GM19193 (cell line): Measurements from ENCODE around the gene SIGLEC8.

Source experiments
- POLR2A ChIP-seq: IDR thresholded peaks from 4 replicates; pipeline ENCODE4 v1.6.1; 2011; ENCODE audit not compliant: insufficient read depth, insufficient read length; ENCODE audit errors: extremely low read depth

SIGLEC8 gene

GRCh38 chr19:51431124-51431523 lies 27.1 kb downstream of the SIGLEC8 start:
- no peak for TF ChIP-seq POLR2A

GRCh38 chr19:51430221-51430620 lies 28.0 kb downstream of the SIGLEC8 start:
- TF ChIP-seq POLR2A = no peak

DNA sequence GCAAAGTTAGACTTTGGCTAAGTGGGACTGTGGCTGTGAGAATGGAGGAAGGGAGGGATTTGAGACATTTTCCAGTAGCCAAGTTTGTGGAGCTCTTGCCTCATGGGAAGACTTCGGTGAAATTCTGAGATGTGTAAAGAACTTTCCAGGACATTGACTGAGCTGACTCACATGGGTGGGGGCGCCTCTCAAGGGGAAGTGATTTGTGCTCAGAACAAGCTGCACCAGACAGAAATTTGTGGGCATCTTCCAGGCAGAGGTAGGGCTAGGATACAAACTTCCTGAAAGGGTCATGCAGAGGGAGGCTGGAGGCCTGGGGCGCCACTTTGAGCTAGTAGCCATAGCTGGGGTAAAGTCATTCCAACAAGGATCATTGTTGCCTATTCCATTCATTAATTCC lies 31.1 kb downstream of the SIGLEC8 start:
- TF ChIP-seq POLR2A = no peak

DNA sequence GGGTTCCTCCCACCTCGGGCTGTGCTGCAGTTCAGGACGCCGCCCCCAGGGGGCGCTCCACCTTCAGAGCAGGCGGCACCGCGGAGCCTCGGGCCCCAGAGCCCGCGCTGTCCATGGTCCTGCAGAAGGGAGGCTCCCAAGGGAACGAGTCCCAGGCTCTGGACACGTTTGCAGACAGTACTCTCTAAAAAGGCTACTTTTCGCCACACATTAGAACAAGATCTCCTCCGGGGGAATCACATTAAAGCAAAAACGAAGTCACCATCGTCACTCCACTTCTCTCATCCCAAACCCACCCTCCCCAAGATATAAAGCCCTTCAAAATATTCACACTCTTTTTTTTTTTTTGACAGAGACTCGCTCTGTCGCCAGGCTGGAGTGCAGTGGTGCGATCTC lies 36.2 kb downstream of the SIGLEC8 start:
- no peak for TF ChIP-seq POLR2A

DNA sequence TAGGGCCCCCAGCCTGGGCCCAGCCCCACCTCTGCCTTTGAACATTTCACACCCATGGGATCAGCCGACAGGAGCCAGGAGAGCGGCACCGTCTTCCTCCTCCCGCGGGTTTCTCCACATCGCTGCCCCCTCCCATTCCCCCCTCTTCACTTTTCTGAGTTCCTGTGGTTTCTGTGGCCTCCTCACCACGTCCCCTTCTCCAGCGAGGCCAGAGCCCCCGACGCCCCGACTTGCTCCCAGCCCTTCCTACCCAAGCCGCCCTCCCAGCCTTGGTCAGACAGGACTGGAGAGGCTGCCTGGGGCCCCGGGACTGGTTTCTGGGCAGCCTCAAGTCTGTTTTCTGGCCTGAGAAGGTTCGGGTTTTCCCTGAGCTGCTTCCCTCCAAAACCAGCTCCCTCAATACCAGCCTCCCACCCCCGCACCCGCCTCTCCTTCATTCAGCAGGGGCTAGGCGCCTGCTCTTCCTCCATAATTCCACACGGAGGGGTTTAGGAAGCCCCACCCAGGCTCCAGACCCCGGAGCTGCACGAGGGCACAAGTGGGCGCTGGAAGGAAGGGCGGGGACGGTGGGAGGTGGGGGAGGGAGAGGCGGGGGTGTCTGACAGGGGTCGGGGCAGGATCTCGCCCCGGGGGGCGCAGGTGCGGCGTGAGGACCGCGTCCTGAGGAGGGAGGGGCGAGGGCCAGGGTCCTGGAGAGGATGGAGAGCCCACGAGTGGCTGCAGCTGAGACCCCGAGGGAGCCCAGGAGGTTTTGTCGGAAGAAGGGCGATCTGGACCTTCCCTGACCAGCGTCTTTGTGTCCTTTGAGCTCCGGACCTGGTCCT lies 36.8 kb downstream of the SIGLEC8 start:
- no peak for TF ChIP-seq POLR2A

- TF ChIP-seq POLR2A = no peak
These were observed 39.5 kb downstream of the SIGLEC8 start for GRCh38 chr19:51418707-51419106.

DNA sequence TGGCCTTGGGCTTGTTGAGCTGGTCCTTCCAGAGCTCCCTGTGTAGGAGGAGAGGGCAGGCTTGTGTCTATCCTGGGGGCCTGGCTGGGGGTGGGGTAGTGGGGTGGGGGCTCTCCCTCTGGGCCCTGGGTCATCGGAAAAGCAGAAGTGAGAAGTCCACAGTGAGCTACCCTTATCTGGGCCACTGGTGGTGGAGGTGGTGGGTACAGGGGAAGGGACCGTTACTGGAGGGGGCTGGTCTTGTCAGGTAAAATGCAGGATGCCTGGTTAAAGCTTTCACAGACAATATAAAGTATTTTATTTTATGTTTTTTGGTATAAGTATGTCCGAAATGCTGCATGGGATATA lies 40.5 kb downstream of the SIGLEC8 start:
- no peak for TF ChIP-seq POLR2A

DNA sequence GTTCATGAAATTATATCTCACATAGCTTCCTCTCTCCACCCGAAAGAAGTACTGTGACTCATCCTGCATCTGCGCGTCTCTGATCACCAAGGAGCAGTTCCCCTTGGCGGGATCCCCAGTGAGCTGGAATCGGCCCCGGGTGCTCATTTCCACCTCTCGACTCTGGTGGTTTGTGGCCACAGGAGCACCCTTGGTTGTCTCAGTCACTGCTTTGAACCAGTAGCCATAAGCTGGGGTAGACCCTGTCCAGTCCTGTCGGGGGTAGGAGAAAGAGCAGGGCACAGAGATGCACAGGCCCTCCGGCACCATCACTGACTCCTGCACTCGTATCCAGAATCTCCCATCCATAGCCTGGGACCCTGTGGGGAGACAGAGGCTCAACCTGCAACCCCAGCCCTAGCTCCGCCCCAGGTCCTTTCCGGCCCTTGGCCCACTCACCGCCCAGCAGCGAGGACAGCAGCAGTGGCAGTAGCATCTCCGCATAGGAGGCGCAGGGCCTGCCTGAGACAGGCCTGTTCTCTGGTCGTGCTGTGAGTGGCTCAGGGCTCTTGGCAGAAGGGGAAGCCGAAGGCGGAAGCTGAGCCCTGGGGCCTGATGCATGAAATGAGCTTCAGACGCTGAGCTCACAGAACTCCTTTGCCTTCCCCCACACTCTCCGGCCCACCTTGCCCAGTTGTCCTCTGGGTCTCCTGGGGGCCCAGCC lies 41.0 kb downstream of the SIGLEC8 start, which contains the start of gene SIGLEC10:
Gene SIGLEC10, minus strand, starts transcription at position 536 of the 703 bp plus-strand sequence. Its CDS starts 61 bp downstream, at position 475.
- peak; percentile 57 for TF ChIP-seq POLR2A

- TF ChIP-seq POLR2A = no peak
These were observed 43.1 kb downstream of the SIGLEC8 start for GRCh38 chr19:51415187-51415586.

DNA sequence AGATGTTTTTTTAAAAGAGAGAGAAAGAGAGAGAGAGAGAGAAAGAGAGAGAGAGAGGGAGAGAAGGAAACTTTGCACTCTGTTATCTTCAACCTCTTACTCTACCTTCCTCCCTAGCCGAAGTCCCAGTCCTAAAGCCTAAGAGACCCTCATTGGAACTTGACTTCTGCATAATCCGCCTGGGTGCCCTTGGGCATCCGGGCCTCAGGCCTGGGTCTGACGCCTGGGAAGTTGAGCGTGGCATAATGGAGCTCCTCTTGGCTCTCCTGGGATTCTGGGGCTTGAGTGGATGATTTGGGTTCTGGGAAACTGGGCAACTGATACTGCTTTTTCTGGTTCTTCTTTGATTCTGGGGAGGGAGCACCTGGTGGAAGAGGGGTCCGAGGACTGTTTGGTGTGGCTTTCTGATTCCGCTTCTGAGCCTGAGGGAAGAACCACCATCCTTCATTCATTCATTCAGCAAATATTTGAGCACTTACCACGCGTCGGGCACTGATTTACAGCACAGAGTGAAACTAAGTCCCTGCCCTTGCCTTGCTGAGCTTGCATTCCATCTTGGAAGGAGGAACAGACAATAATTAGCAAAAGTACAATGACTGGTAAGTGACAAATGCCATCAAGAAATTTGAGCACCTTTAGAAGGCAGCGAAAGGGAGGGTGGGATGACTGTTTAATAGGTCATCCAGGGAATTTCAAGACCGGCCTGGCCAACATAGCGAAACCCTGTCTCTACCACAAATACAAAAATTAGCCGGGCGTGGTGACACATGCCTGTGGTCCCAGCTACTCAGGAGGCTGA lies 47.1 kb downstream of the SIGLEC8 start:
- TF ChIP-seq POLR2A = no peak

DNA sequence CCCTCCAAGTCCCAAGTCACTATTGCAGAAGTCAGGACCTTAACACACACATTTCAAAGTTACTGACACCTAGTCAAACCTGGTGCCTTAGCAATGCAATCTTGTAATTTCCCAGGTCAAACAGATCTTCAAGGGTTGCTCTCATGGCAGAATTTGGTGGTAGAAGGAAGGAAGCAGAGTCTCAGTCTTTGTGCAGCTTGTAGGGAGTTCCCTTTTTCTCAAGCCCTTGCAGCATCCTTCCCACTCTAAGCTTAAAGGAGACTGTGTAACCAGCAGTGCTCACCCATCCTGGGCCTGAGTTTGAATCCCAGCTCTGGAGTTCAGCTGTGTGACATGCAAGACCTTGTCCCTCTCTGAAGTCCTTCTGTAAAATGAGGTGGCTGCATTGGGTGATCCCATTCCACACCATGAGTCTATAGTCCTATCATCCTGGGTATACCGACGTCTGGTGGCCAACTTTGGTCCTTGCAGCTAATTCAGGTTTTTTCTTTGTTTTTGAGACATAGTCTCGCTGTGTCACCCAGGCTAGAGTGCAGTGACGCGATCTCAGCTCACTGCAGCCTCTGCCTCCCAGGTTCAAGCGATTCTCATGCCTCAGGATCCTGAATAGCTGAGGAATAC lies 50.6 kb downstream of the SIGLEC8 start:
- no peak for TF ChIP-seq POLR2A

- no peak for TF ChIP-seq POLR2A
These were observed 56.1 kb downstream of the SIGLEC8 start for GRCh38 chr19:51402117-51402516.
